Large intestine (tissue), 3 donors: ENCODE results near the gene RNF39. TPM values are rescaled to one million over a fixed set of nuclear protein-coding genes. Genes with fewer than 3 reads are reported as not detected.

Experiments used
- DNase-seq, 2 donors: peaks; one replicate each; pipeline versions ENCODE4 v3.0.0 to v3.0.0-alpha.2; 2013
- H3K27ac ChIP-seq: one replicate; pipeline ENCODE4 v1.5.1; 2013; ENCODE audit warnings: low read length
- H3K27me3 ChIP-seq: 2 replicates; pipeline ENCODE4 v1.6.1; 2013; ENCODE audit warnings: low read length; ENCODE audit not compliant: control insufficient read depth, insufficient read depth
- H3K36me3 ChIP-seq: 2 replicates; pipeline ENCODE4 v1.6.1; 2013; ENCODE audit warnings: low read length; ENCODE audit not compliant: control insufficient read depth, insufficient read depth
- H3K4me1 ChIP-seq: one replicate; pipeline ENCODE4 v1.6.1; 2013; ENCODE audit warnings: low read length; ENCODE audit not compliant: control insufficient read depth, insufficient read depth
- H3K4me3 ChIP-seq: one replicate; pipeline ENCODE4 v1.5.1; 2013; ENCODE audit warnings: low read length
- H3K9me3 ChIP-seq: one replicate; pipeline ENCODE4 v1.6.1; 2013; ENCODE audit warnings: mild to moderate bottlenecking, low read depth, low read length, moderate library complexity; ENCODE audit not compliant: control insufficient read depth
- WGBS: methylation state at CpG from one replicate; pipeline ENCODE4 v1.1.5; 2013; ENCODE audit warnings: low lambda C conversion rate; ENCODE audit not compliant: insufficient coverage; 5-methylcytosine and 5-hydroxymethylcytosine counted together
- polyA plus RNA-seq: library from polyadenylated mRNA; unstranded; fragments of 120-200 nt; gene quantifications from one replicate; pipeline ENCODE4 v1.2.1, GENCODE V29; 2013

Gene RNF39
- polyA plus RNA-seq, 1 donor, result 0.75 TPM

- peak overlapping the region; percentile 68 for H3K4me3 ChIP-seq
- H3K4me1 ChIP-seq, result peaks cover 13% of the 10 kb centered on the region
- H3K36me3 ChIP-seq, result peaks cover 14% of the 10 kb centered on the region
- no peaks in the 10 kb centered on the region for H3K27me3 ChIP-seq
- peak in 1 of 2 donors; percentile 62 for DNase-seq
- WGBS, result no CpG with 5 or more reads among the region's 24 CpGs
- peak overlapping the region; percentile 96 for H3K27ac ChIP-seq
- no peaks in the 10 kb centered on the region for H3K9me3 ChIP-seq
These were observed 14.9 kb downstream of the RNF39 start for GRCh38 chr6:30060606-30061091.

GRCh38 chr6:30055513-30055912 lies 20.1 kb downstream of the RNF39 start:
- peaks cover 5% of the 10 kb centered on the region for H3K36me3 ChIP-seq
- no CpG with 5 or more reads among the region's 1 CpG for WGBS
- H3K27ac ChIP-seq, result no peak overlapping the region
- H3K4me1 ChIP-seq, result peaks cover 7% of the 10 kb centered on the region
- H3K4me3 ChIP-seq, result no peak overlapping the region
- no peak for DNase-seq
- no peaks in the 10 kb centered on the region for H3K9me3 ChIP-seq
- no peaks in the 10 kb centered on the region for H3K27me3 ChIP-seq

- no peak overlapping the region for H3K4me3 ChIP-seq
- H3K36me3 ChIP-seq, result peaks cover 5% of the 10 kb centered on the region
- no CpG with 5 or more reads among the region's 3 CpGs for WGBS
- H3K27ac ChIP-seq, result no peak overlapping the region
- no peak for DNase-seq
- no peaks in the 10 kb centered on the region for H3K4me1 ChIP-seq
- H3K27me3 ChIP-seq, result no peaks in the 10 kb centered on the region
- no peaks in the 10 kb centered on the region for H3K9me3 ChIP-seq
These were observed 21.9 kb downstream of the RNF39 start for GRCh38 chr6:30053682-30054081.

GRCh38 chr6:30047220-30047619 lies 28.3 kb downstream of the RNF39 start:
- Histone ChIP-seq H3K9me3 (no peaks in the 10 kb centered on the region), H3K27ac (no peak overlapping the region), H3K27me3 (no peaks in the 10 kb centered on the region), H3K36me3 (no peaks in the 10 kb centered on the region), H3K4me1 (no peaks in the 10 kb centered on the region), H3K4me3 (no peak overlapping the region)
- DNase-seq, result no peak
- no CpG with 5 or more reads among the region's 2 CpGs for WGBS

GRCh38 chr6:30044630-30045029 lies 30.9 kb downstream of the RNF39 start:
- H3K27ac ChIP-seq, result no peak overlapping the region
- WGBS, result no CpG with 5 or more reads among the region's 2 CpGs
- H3K4me3 ChIP-seq, result no peak overlapping the region
- H3K9me3 ChIP-seq, result no peaks in the 10 kb centered on the region
- no peaks in the 10 kb centered on the region for H3K36me3 ChIP-seq
- H3K4me1 ChIP-seq, result no peaks in the 10 kb centered on the region
- DNase-seq, result no peak
- H3K27me3 ChIP-seq, result no peaks in the 10 kb centered on the region

GRCh38 chr6:30043744-30044143 lies 31.8 kb downstream of the RNF39 start:
- no peaks in the 10 kb centered on the region for H3K9me3 ChIP-seq
- no peaks in the 10 kb centered on the region for H3K27me3 ChIP-seq
- WGBS, result no CpG with 5 or more reads among the region's 2 CpGs
- H3K27ac ChIP-seq, result no peak overlapping the region
- no peak for DNase-seq
- H3K4me3 ChIP-seq, result no peak overlapping the region
- H3K36me3 ChIP-seq, result no peaks in the 10 kb centered on the region
- H3K4me1 ChIP-seq, result no peaks in the 10 kb centered on the region

GRCh38 chr6:30042914-30043313 lies 32.7 kb downstream of the RNF39 start:
- Histone ChIP-seq H3K9me3 (no peaks in the 10 kb centered on the region), H3K27ac (no peak overlapping the region), H3K4me3 (no peak overlapping the region), H3K4me1 (no peaks in the 10 kb centered on the region), H3K36me3 (no peaks in the 10 kb centered on the region), H3K27me3 (no peaks in the 10 kb centered on the region)
- no peak for DNase-seq
- 40% methylated on average over 1 of the region's 1 CpG for WGBS

- H3K27ac ChIP-seq, result no peak overlapping the region
- H3K36me3 ChIP-seq, result no peaks in the 10 kb centered on the region
- no peak overlapping the region for H3K4me3 ChIP-seq
- H3K27me3 ChIP-seq, result no peaks in the 10 kb centered on the region
- WGBS, result no CpG with 5 or more reads among the region's 1 CpG
- H3K9me3 ChIP-seq, result no peaks in the 10 kb centered on the region
- no peak for DNase-seq
- no peaks in the 10 kb centered on the region for H3K4me1 ChIP-seq
These were observed 33.1 kb downstream of the RNF39 start for GRCh38 chr6:30042476-30042875.

GRCh38 chr6:30041821-30042220 lies 33.7 kb downstream of the RNF39 start:
- H3K36me3 ChIP-seq, result no peaks in the 10 kb centered on the region
- H3K27ac ChIP-seq, result no peak overlapping the region
- H3K4me3 ChIP-seq, result no peak overlapping the region
- no peaks in the 10 kb centered on the region for H3K4me1 ChIP-seq
- H3K27me3 ChIP-seq, result no peaks in the 10 kb centered on the region
- WGBS, result 91% methylated on average over 1 of the region's 4 CpGs
- DNase-seq, result no peak
- no peaks in the 10 kb centered on the region for H3K9me3 ChIP-seq

GRCh38 chr6:30041221-30041620 lies 34.3 kb downstream of the RNF39 start:
- no peaks in the 10 kb centered on the region for H3K4me1 ChIP-seq
- no peaks in the 10 kb centered on the region for H3K9me3 ChIP-seq
- no peak for DNase-seq
- WGBS, result 60% methylated on average over 1 of the region's 6 CpGs
- no peaks in the 10 kb centered on the region for H3K36me3 ChIP-seq
- H3K27me3 ChIP-seq, result no peaks in the 10 kb centered on the region
- H3K27ac ChIP-seq, result no peak overlapping the region
- no peak overlapping the region for H3K4me3 ChIP-seq

GRCh38 chr6:30037182-30037788 lies 38.3 kb downstream of the RNF39 start:
- no peak for DNase-seq
- WGBS, result no CpG with 5 or more reads among the region's 4 CpGs
- H3K27ac ChIP-seq, result no peak overlapping the region
- no peaks in the 10 kb centered on the region for H3K4me1 ChIP-seq
- H3K36me3 ChIP-seq, result peaks cover 3% of the 10 kb centered on the region
- H3K9me3 ChIP-seq, result no peaks in the 10 kb centered on the region
- no peaks in the 10 kb centered on the region for H3K27me3 ChIP-seq
- H3K4me3 ChIP-seq, result no peak overlapping the region
